Mucosa of stomach (tissue), 1 donor: ENCODE data around the gene MRPL37.
"Not testable (repeated sequence)": the region's sequence is repeated elsewhere in the genome, so short reads cannot be mapped to it uniquely, and the experiment has no call there.

Experiments used
- H3K27me3 ChIP-seq: one replicate; pipeline ENCODE4 v1.7.0; 2013; ENCODE audit warnings: mild to moderate bottlenecking, low read length; ENCODE audit not compliant: control insufficient read depth, insufficient read depth
- H3K36me3 ChIP-seq: one replicate; pipeline ENCODE4 v1.7.0; 2013; ENCODE audit warnings: low read length; ENCODE audit not compliant: control insufficient read depth, insufficient read depth
- H3K4me1 ChIP-seq: one replicate; pipeline ENCODE4 v1.7.0; 2013; ENCODE audit warnings: mild to moderate bottlenecking, low read length; ENCODE audit not compliant: control insufficient read depth, insufficient read depth
- H3K4me3 ChIP-seq: one replicate; pipeline ENCODE4 v1.7.0; 2013; ENCODE audit warnings: low read length
- H3K9ac ChIP-seq: one replicate; pipeline ENCODE4 v1.7.0; 2013; ENCODE audit warnings: mild to moderate bottlenecking, low read length, moderate library complexity
- H3K9me3 ChIP-seq: one replicate; pipeline ENCODE4 v1.7.0; 2013; ENCODE audit warnings: mild to moderate bottlenecking, low read length, moderate library complexity; ENCODE audit not compliant: control insufficient read depth
- donor health status: Pancreatic carcinoma.

Gene MRPL37

DNA sequence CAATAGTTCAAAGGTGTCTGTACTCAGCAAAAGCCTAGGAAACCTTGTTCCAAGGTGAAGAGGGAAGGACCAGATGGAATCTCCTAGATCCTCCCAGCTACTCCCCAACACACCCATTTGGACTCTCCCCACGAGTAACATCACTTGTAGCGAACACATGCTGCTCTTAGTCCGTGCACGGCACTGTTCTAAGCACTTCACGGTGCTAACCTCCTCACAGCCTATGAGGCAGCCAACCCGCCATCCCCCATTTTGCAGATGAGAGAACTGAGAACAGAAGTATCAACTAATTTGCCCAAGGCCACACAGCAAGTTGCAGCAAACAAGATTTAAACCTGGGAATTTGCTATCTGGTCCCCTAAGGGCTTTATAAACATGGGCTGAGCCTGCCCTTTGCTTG lies 24.3 kb downstream of the MRPL37 start:
- no peak overlapping the region for H3K4me3 ChIP-seq
- H3K9me3 ChIP-seq, result no peaks in the 10 kb centered on the region
- no peaks in the 10 kb centered on the region for H3K36me3 ChIP-seq
- no peak overlapping the region for H3K9ac ChIP-seq
- H3K27me3 ChIP-seq, result no peaks in the 10 kb centered on the region
- peaks cover 11% of the 10 kb centered on the region for H3K4me1 ChIP-seq

DNA sequence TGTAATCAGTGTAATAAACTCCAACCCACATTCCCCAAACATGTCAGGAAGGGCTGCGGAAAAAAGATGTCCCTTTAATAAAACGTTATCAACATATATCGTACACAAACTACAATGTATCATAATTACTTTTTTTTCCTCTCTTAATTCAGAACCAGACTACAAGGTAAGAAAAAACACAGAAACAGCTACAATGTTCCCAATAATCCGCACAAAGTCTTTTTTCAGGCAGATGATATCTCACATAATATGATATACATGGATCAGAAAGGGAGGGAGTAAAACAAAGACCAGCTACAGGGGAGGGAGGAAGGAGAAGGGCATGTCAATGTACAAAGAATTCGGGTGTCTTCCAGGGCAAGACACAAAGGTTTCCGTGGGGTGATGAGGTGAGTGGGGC lies 25.4 kb downstream of the MRPL37 start:
- Histone ChIP-seq H3K27me3 (no peaks in the 10 kb centered on the region), H3K4me1 (peaks cover 4% of the 10 kb centered on the region), H3K36me3 (no peaks in the 10 kb centered on the region), H3K9ac (no peak overlapping the region), H3K4me3 (no peak overlapping the region), H3K9me3 (no peaks in the 10 kb centered on the region)

DNA sequence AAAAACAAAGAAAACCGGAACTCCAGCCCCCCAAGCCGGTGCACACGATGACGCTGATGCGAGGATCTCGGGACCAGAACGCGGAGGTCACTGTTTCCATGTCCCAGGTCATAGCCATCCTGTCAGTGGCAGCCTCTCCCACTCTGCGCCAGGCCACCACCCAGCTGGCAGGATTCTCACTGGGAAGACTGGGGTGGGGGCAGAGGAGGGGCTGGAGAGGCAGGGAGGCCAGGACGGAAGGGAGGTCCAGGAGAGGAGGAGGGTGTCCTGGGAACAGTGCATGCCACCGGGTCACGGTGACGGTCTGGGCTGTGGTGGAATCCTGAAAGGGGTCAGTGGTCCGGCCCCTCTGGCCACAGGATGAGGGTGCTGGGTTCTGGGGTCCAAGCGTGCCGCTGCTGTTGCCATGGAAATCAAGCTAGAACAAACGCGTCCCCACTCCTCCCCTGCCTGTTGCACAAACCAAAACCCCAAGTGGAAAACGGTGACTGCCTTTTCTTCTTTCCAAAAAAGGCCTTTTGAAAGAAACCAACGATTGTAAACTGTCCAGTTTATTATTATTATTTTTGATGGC lies 26.1 kb downstream of the MRPL37 start:
- H3K4me3 ChIP-seq, result no peak overlapping the region
- H3K4me1 ChIP-seq, result peaks cover 4% of the 10 kb centered on the region
- no peaks in the 10 kb centered on the region for H3K9me3 ChIP-seq
- H3K9ac ChIP-seq, result no peak overlapping the region
- no peaks in the 10 kb centered on the region for H3K36me3 ChIP-seq
- H3K27me3 ChIP-seq, result no peaks in the 10 kb centered on the region

DNA sequence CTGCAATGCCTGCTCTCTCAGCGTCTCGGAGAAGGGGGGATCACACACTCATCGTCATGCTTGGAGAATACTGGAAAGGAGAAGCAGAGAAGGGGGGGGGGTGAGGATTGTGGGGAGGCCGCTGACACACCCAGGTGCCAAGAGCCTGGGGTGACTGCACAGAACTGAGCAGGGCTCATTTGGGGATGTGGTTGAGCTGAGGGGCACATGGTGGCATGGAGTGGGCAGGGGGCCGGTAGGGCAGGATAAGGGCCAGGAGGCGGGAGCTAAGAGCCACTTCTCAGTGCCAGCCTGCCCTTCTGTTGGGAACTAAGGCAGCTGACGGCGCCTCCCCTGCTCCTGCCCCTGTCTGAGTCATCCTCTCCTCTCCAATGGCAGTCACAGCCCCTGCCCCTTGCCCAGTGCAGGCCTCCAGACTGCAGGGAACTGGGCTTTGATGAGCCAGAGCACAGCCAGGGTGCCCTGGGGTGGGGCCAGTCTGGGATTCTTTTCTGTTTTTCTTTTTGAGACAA lies 27.2 kb downstream of the MRPL37 start:
- no peak overlapping the region for H3K4me3 ChIP-seq
- H3K36me3 ChIP-seq, result no peaks in the 10 kb centered on the region
- no peaks in the 10 kb centered on the region for H3K27me3 ChIP-seq
- H3K4me1 ChIP-seq, result peaks cover 2% of the 10 kb centered on the region
- no peak overlapping the region for H3K9ac ChIP-seq
- H3K9me3 ChIP-seq, result no peaks in the 10 kb centered on the region

DNA sequence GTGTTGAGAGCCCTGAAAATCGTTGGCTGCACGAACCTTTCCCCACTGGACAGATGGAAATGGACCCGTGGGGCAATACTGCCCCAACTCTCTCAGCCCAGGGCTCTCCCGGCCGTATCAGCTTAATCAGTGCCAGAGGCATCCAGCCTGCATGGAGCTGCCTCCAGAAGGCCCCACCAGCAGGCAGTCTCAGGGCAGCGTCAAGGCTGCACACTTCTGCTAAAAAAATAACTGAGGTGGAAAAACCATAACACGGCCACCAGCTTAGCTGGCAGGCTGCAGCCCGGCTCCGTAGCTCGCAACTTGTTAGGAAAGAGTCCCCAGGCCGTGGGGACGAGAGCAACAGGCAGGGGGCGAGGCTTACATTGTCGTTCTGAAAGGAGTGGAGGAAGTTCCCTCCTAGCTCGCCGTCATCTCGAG lies 27.9 kb downstream of the MRPL37 start:
- Histone ChIP-seq H3K27me3 (no peaks in the 10 kb centered on the region), H3K9ac (no peak overlapping the region), H3K4me1 (no peaks in the 10 kb centered on the region), H3K36me3 (no peaks in the 10 kb centered on the region), H3K4me3 (no peak overlapping the region), H3K9me3 (no peaks in the 10 kb centered on the region)

DNA sequence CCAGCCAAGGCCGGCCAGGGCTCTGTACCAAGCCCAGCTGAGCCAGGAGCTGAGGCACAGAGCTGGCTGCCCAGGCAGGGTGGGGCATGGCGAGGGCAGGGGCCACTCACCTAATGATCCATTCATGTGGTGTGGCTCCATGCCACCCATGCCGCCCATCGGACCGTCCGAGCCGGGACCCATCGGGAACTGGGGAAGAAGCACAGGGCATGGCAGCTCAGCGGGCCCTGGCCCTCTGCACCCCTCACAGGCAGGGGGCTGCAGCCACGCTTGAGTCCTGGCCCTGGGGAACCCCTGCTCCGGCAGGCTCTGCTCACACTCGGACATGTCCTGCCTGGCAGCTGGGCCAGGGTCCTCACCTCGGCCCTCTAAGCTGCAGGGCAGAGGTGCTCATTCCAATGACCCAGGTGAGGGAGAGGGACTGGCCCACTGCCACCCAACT lies 28.7 kb downstream of the MRPL37 start:
- no peaks in the 10 kb centered on the region for H3K4me1 ChIP-seq
- no peaks in the 10 kb centered on the region for H3K27me3 ChIP-seq
- H3K4me3 ChIP-seq, result no peak overlapping the region
- no peak overlapping the region for H3K9ac ChIP-seq
- no peaks in the 10 kb centered on the region for H3K9me3 ChIP-seq
- no peaks in the 10 kb centered on the region for H3K36me3 ChIP-seq

DNA sequence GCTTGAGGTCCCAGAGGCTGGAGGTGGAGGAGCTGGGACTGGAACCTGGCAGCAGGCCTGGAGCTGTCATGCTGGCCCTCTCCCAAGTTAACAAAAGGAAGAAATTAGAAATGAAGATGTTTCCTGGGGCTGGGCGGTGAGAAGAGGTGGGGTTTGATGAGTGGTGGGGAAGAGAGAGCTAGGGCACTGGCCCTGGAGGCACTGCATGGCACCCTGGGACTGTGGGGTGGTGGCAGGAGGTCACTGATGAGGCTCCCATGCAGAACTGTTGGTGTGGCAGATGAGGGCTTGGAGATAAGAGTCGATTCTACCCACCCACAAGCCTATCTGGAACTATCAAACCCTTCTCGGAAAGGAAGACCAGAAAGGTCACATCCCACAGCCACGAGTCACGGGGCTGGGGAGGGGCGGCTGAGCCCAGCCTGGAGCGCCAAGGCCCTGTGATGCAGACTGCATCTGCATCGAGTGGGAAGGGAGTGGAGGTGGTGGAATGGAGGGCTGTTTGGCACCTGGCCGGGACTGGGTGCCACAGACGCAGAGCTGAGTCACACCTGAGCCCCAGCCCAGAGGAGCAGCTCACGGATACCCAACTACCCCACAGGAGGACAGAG lies 29.4 kb downstream of the MRPL37 start:
- Histone ChIP-seq H3K36me3 (no peaks in the 10 kb centered on the region), H3K27me3 (no peaks in the 10 kb centered on the region), H3K9ac (no peak overlapping the region), H3K4me3 (no peak overlapping the region), H3K4me1 (no peaks in the 10 kb centered on the region), H3K9me3 (no peaks in the 10 kb centered on the region)

DNA sequence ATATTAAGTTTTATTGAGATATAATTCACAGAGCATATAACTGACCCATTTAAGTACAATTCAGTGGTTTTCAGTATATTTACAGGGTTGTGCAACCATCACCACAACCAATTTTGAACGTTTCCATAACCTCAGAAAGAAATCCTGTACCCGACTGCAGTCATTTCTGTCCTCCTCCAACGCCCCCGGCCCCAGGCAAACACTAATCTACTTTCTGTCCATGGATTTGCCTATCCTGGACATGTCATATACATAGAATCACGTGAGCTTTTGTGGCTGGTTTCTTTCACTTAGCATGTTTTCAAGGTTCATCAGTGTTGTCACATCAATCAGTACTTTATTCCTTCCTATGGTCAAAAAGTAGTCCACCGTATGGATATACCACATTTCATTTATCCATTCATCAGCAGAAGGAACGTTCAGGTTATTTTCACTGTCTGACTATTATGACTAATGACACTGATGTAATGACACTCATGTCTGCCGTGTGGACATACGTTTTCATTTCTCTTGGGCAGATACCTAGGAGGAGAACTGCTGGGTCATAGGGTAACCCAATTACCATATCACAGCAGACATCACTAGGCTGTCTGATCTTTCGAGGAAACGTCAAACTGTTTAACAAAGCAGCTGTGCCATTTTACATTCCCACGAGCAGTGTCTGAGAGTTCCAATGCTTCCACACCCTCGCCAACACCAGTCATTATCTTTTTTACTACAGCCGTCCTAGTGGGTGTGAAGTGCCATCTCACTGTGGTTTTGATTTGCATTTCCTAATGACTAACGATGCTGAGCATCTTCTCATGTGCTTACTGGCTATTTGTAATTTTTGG lies 30.8 kb downstream of the MRPL37 start:
- Histone ChIP-seq H3K9me3 (no peaks in the 10 kb centered on the region), H3K27me3 (no peaks in the 10 kb centered on the region), H3K9ac (no peak overlapping the region), H3K36me3 (no peaks in the 10 kb centered on the region), H3K4me1 (no peaks in the 10 kb centered on the region), H3K4me3 (no peak overlapping the region)

DNA sequence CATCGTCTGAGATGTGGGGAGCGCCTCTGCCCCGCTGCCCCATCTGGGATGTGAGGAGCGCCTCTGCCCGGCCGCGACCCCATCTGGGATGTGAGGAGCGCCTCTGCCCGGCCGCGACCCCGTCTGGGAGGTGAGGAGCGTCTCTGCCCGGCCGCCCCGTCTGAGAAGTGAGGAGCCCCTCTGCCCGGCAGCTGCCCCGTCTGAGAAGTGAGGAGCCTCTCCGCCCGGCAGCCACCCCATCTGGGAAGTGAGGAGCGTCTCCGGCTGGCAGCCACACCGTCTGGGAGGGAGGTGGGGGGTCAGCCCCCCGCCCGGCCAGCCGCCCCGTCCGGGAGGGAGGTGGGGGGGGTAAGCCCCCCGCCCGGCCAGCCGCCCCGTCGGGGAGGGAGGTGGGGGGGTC lies 33.2 kb downstream of the MRPL37 start:
- H3K9ac ChIP-seq, H3K9me3 ChIP-seq, H3K27me3 ChIP-seq, H3K36me3 ChIP-seq, H3K4me1 ChIP-seq, H3K4me3 ChIP-seq: not testable (repeated sequence)

DNA sequence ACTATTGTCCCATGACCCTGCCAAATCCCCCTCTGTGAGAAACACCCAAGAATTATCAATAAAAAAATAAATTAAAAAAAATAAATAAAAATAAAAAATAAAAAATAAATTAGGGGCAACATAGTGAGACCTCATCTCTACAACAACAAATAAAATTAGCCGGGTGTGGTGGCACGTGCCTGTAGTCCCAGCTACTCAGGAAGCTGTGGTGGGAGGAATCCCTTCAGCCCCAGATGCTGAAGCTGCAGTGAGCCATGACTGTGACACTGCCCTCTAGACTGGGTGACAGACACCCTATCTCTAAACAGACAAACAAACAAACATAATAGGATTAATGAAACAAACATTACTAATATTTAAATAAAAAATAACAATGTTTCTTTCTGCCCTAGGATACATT lies 34.3 kb downstream of the MRPL37 start:
- Histone ChIP-seq H3K36me3 (no peaks in the 10 kb centered on the region), H3K4me1 (no peaks in the 10 kb centered on the region), H3K9me3 (no peaks in the 10 kb centered on the region), H3K27me3 (no peaks in the 10 kb centered on the region), H3K9ac (no peak overlapping the region), H3K4me3 (no peak overlapping the region)

DNA sequence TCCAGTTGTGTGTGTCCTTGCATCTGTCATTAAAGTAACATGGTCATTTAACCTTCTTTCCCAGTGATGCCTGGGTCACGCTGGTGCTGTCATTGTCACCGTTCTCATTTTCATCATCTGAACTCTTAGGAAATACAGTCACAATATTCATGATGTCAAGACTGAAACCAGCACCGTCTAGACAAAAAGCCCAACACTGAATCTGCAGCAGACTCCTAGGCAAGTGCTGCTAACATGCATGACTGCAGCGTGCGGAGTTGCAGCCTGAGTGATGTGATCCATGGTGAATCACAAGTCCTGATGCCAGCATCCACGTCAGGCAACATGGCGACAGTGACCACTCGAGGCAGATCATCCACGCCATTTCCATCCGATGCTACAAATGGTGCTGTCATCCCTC lies 37.6 kb downstream of the MRPL37 start:
- Histone ChIP-seq H3K9me3 (no peaks in the 10 kb centered on the region), H3K36me3 (peaks cover 5% of the 10 kb centered on the region), H3K4me1 (no peaks in the 10 kb centered on the region), H3K4me3 (no peak overlapping the region), H3K9ac (no peak overlapping the region), H3K27me3 (no peaks in the 10 kb centered on the region)

DNA sequence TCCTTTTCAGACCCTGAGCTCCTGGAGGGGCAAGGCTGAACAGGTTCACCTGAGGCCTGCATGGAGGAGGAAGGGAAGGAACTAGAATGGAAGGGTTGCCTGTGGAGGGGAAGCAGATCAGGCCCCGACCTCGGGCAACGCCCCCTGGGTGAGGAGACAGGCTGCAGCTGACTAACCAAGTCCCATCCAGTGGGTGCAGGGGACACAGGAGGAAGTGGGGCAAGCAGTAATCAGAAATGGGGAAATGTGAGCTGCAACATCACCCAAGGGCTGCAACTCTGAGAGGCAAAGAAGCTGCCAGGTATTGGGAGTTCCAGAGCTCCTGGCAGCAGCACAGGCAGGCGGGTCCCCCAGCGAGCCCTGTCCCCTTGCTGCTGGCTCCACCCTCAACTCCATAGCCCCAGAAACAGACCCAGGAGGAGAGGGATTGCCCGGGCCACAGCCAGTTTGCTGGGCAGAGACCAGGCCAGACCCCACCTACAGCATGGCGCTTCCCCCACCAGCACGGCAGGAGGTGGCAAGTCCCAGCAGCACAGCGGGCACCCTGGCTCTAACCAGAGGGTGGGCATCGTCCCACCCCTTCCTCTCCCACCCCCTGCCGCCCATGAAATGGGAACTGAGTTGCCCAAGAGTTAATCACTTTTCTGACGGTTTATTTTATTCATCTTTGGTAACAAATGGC lies 38.5 kb downstream of the MRPL37 start:
- Histone ChIP-seq H3K36me3 (peaks cover 5% of the 10 kb centered on the region), H3K4me1 (no peaks in the 10 kb centered on the region), H3K9ac (no peak overlapping the region), H3K4me3 (no peak overlapping the region), H3K9me3 (no peaks in the 10 kb centered on the region), H3K27me3 (no peaks in the 10 kb centered on the region)
